ENCODE data around the gene ADAM15.

The ADAM15 gene

DNA sequence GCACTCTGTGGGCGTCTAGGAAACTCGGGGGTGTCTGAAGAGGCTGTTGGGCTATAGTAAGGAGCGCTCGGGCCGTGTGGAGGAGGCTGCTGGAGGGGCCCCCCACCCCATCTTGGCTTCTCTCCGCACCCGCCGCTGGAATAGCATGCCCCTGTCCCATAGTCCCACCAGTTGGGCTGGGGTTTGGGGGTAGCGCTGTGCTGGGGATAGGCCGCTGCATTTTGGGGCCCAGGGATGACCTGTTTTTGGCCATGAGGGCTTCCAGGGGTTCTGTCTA is 28.0 kb downstream of the ADAM15 start:
- H3K27ac ChIP-seq (ENCODE audit: extremely low read depth, low read depth, low read length) = no peak overlapping the region; the same call in 1 of the 2 replicates
- peak overlapping the region; percentile 44 for H3K4me3 ChIP-seq (ENCODE audit: low read depth, low read length)
- H3K4me1 ChIP-seq (ENCODE audit: control insufficient read depth, insufficient read depth, low read length) = peaks cover 9% of the 10 kb centered on the region; the same call in 1 of the 2 replicates
- no peaks in the 10 kb centered on the region for H3K9me3 ChIP-seq (ENCODE audit: control insufficient read depth, insufficient read depth, low read depth, low read length)
- POLR2A ChIA-PET = interaction anchor here (0.6 to 2.6 kb wide), 6 partner anchors 15 to 143 kb away, joined by 3 to 8 read pairs (median 6); partner anchors contain the start of genes ADAM15, EFNA4 and PMVK
- CTCF ChIA-PET = interaction anchor here (0.7 to 1.7 kb wide), 7 partner anchors 10 to 600 kb away, joined by 3 to 6 read pairs (median 3); partner anchors contain the start of gene EFNA4
- TF ChIP-seq ZFP69B (tag by site-specific recombination; IDR thresholded peaks at IDR 0.05) (no peak), KLF16 (tag by site-specific recombination; IDR thresholded peaks at IDR 0.05) (no peak), CTCF (tag by site-specific recombination; IDR thresholded peaks at IDR 0.05) (no peak), ZNF501 (tag by site-specific recombination; IDR thresholded peaks at IDR 0.05) (no peak), ZNF433 (tag by site-specific recombination; IDR thresholded peaks at IDR 0.05; ENCODE audit: low read depth) (no peak), ZFHX2 (tag by site-specific recombination; conservative IDR thresholded peaks at IDR 0.05) (no peak), ZNF621 (tag by site-specific recombination; IDR thresholded peaks at IDR 0.05) (no peak), ZNF580 (tag by site-specific recombination; IDR thresholded peaks at IDR 0.05) (no peak), ZNF398 (tag by site-specific recombination; IDR thresholded peaks at IDR 0.05) (no peak), GLIS2 (tag by site-specific recombination; IDR thresholded peaks at IDR 0.05) (peak; percentile 76), ZNF354C (tag by site-specific recombination; IDR thresholded peaks at IDR 0.05; ENCODE audit: borderline replicate concordance, low read depth) (no peak), ZNF341 (tag by site-specific recombination; IDR thresholded peaks at IDR 0.05; ENCODE audit: low read depth) (peak; percentile 61)
- no peaks in the 10 kb centered on the region for H3K36me3 ChIP-seq (ENCODE audit: control insufficient read depth in 2 of 2, insufficient read depth in 1 of 2, low read length in 2 of 2)

DNA sequence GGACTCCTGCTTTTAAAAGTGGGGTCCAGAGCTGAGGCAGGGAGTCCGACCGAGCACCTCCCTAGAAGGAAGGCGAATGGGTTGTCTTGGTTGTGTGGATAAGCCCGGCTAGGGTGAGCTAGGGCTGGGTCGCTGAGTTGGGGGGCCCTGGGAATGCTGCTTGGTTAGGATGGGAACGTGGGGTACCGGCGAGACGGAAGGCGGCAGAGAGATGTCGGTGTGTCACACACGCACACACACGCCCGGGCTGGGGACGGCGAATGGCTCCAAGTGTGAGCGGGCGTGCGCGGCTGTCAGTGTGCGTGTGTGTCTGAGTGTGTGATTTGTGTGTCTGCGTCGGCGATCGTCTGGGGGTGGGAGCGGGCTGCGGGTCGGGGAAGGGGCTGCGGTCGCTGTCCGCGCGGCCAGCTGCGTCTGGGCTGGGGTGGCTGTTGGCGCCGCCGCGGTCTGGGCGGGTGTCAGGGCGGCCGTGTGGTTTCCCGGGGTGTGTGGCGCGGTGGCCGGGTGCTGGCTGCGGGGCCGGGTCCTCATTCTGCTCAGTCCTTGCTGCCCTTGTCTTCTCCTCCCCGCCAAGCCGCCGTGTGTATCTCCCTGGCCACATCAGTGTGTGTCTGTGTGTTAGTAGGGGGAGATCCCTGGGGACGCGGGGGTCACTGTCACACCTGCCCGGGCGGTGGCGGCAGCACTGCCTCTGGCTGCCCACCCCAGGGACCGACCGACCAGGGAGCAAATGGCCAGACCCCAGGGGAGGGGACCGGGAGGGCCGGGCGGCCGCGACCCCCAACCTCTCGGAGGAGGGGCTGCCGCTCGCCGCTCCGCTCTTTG is 28.6 kb downstream of the ADAM15 start:
- H3K27ac ChIP-seq (ENCODE audit: extremely low read depth, low read depth, low read length) = peak overlapping the region; percentile 43; the same call in 1 of the 2 replicates
- no peaks in the 10 kb centered on the region for H3K9me3 ChIP-seq (ENCODE audit: control insufficient read depth, insufficient read depth, low read depth, low read length)
- H3K4me3 ChIP-seq (ENCODE audit: low read depth, low read length) = peak overlapping the region; percentile 44
- H3K36me3 ChIP-seq (ENCODE audit: control insufficient read depth in 2 of 2, insufficient read depth in 1 of 2, low read length in 2 of 2) = no peaks in the 10 kb centered on the region
- peaks cover 9% of the 10 kb centered on the region; the same call in 1 of the 2 replicates for H3K4me1 ChIP-seq (ENCODE audit: control insufficient read depth, insufficient read depth, low read length)
- ChIA-PET POLR2A (interaction anchor here (1.6 to 2.1 kb wide), 3 partner anchors 15 to 29 kb away, joined by 6 read pairs; partner anchors contain the start of gene ADAM15), CTCF (interaction anchor here (0.6 to 2.2 kb wide), 11 partner anchors 10 to 600 kb away, joined by 3 to 13 read pairs (median 4); partner anchors contain the start of gene ADAM15)
- TF ChIP-seq HIC1 (tag by site-specific recombination; IDR thresholded peaks at IDR 0.05) (peak; percentile 63; the same call in 1 of the 2 replicates), ZNF600 (tag by site-specific recombination; IDR thresholded peaks at IDR 0.05) (peak; percentile 83; the same call in 1 of the 2 replicates), MYNN (tag by site-specific recombination; IDR thresholded peaks at IDR 0.05; ENCODE audit: borderline replicate concordance) (peak; percentile 21; the same call in 1 of the 2 replicates), ZNF449 (tag by site-specific recombination; IDR thresholded peaks at IDR 0.05) (peak; percentile 42; the same call in 1 of the 2 replicates), ZBTB10 (tag by site-specific recombination; IDR thresholded peaks at IDR 0.05) (peak; percentile 85)
- TF ChIP-seq, protein P1, sequence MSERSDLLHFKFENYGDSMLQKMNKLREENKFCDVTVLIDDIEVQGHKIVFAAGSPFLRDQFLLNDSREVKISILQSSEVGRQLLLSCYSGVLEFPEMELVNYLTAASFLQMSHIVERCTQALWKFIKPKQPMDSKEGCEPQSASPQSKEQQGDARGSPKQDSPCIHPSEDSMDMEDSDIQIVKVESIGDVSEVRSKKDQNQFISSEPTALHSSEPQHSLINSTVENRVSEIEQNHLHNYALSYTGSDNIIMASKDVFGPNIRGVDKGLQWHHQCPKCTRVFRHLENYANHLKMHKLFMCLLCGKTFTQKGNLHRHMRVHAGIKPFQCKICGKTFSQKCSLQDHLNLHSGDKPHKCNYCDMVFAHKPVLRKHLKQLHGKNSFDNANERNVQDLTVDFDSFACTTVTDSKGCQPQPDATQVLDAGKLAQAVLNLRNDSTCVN (tag by site-specific recombination; optimal IDR thresholded peaks at IDR 0.05) = peak; percentile 90
- TF ChIP-seq, protein P2, sequence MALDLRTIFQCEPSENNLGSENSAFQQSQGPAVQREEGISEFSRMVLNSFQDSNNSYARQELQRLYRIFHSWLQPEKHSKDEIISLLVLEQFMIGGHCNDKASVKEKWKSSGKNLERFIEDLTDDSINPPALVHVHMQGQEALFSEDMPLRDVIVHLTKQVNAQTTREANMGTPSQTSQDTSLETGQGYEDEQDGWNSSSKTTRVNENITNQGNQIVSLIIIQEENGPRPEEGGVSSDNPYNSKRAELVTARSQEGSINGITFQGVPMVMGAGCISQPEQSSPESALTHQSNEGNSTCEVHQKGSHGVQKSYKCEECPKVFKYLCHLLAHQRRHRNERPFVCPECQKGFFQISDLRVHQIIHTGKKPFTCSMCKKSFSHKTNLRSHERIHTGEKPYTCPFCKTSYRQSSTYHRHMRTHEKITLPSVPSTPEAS (tag by site-specific recombination; IDR thresholded peaks at IDR 0.05) = no peak; the same call in 1 of the 2 replicates

Measured in HEK293 (cell line).